GM21367 (cell line): ENCODE data around the gene MYLK.

ENCODE experiments used
- ATAC-seq: cut with Tn5 transposase; IDR thresholded peaks from one replicate; pipeline ENCODE4 v1.9.1; 2021; ENCODE audit not compliant: unreplicated experiment

Gene MYLK

DNA sequence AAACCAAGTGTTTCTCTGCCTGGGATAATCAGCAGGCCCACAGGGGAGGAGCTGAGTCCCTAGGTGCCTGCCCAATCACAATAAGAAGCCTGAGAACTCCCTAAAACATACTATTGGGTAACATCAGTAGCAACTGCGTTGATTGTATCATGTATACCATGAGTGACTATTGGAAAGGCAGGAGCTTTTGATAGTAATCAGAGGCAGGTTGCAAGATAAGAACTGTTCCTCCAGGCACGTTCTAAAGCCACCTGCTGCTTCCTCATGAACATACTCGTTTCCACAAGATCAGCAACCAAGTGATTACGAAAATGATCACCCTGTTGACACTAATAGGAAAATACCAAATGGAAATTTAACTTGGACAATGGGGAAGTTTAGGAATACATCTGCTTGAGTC, 6.7 kb downstream of the MYLK start:
- no peak for ATAC-seq

DNA sequence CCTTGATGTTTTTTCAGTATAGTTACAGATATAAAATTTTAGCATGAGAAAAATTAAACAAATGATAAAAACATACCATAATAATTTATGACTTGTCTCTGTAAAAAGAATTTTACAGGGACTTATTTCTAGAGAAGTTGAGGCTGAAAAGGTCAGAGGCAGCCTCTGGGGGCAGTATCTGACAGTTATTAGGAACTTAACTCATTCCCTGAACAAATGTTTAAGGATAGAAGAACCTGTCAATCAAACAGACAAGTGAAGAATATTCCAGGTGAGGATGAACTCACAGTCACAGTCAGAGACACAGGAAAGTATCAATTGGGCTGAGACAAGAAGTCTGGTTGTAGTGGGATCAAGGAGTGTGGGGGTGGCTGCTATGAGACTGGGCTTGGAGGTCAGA, 7.3 kb downstream of the MYLK start:
- ATAC-seq, result no peak

DNA sequence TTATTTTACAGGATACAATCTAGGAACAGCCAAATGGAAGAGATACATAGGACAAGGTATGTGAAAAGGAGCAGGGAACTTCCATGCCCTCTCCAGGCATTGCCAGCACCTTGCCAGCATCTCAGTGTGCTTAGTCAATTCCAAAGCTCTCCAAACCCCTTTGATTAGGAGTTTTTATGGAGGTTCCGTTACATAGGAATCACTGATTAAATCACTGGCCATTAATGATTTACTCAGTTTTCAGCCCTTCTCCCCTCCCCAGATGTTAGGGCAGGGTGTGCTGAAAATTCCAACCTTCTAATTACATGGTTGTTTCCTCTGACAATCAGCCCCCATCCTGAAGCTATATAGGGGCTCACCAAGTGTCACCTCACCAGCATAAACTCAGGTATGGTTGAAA, 11.5 kb downstream of the MYLK start:
- ATAC-seq, result no peak

DNA sequence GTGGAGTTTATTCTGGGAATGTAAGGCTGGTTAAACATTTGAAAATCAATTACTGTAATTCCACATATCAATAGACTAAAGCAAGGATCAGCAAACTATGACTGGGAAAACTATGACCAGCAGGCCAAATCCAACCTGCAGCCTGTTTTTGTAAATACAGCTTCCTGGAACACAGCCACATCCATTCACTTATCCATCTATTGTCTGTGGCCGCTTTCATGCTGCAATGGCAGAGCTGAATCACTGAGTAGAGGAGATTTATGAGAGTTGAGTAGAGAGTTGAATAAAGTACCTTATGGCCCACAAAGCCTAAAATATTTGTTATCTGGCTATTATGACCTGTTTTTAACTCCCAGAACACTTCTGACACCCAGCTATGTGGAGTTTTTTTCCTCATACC, 12.2 kb downstream of the MYLK start:
- ATAC-seq, result no peak

DNA sequence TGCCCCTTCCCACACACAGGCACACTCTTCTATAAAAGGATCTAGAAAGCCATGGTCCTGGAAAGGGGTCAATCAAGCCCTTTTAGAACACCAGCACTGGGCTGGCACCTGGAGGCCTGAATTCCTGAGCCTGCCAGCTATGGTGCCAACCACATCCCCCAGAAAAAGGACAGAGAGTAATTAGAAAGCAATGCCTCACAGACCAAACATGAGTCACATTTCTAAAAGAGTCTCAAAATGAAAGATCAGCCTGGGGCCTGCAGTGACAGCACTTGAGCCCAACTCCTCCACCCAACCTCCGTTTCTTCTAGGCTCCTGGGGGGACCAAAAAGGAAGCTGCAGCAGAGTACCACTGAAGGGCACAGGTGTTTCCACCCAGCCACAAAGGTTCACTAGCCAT, 14.1 kb downstream of the MYLK start:
- no peak for ATAC-seq

DNA sequence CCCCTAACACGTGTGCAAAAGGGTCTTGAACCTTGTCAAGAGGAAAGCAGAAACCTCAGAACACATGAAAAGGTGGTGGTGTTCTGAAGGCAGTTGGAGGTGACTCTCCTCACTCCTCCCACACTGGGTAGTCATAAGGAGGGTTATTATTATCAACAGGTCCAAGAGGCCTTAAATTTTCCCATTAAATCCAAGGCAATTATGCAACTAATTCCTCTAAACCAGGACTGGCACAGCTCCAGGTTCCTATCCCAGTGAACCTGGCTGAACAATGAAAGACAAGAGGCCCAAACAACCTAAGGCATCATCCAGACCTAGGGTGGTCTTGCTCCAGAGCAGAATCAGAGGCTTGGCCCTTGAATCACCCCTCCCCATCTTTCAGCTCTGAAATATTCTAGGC, 15.0 kb downstream of the MYLK start:
- no peak for ATAC-seq

GRCh38 chr3:123864706-123865105, 19.4 kb downstream of the MYLK start:
- no peak for ATAC-seq

GRCh38 chr3:123862152-123862551, 22.0 kb downstream of the MYLK start:
- ATAC-seq, result no peak

GRCh38 chr3:123861081-123861836, 22.9 kb downstream of the MYLK start:
- no peak for ATAC-seq

DNA sequence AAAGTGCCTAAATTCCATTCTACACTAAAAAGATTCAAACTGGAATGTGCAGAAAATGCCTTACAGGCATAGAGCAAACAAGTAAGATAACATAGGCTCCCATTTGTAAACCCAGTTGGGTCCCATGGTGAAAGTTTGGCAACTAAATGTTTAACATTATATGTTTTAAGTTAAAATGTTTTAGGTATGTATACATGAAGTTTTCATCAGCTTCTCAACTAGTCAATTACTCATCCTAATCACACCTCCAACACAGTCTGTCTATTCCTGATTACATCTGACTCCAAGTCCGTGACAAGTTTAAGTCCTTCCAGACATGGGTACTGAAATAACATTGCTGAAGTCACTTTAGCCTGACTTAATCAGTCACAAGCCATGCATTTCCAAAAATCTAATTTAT, 25.0 kb downstream of the MYLK start:
- ATAC-seq, result no peak

GRCh38 chr3:123854905-123855304, 29.2 kb downstream of the MYLK start:
- no peak for ATAC-seq

- no peak for ATAC-seq
Observed at GRCh38 chr3:123853686-123854372, 30.3 kb downstream of the MYLK start.

- no peak for ATAC-seq
Observed at GRCh38 chr3:123847209-123847608, 36.9 kb downstream of the MYLK start.

DNA sequence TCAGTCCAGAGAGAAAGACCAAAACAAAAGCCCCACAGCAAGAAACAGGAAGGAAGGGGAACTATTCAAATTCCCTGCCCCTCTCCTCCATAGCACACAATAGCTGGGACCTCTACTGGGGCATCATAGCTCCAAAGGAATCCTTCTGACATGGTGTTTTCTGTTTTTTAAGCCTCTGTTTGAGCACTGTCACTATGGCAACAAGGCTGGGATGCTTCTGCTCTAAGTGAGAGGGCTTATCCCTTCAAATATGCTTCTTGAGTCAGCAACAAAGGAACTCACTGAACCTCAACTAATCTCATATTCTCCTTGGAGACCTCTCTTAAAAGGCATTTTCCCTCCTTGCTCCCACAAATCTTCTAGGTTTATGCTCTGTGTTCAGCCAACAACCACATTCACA, 40.5 kb downstream of the MYLK start:
- ATAC-seq, result no peak

DNA sequence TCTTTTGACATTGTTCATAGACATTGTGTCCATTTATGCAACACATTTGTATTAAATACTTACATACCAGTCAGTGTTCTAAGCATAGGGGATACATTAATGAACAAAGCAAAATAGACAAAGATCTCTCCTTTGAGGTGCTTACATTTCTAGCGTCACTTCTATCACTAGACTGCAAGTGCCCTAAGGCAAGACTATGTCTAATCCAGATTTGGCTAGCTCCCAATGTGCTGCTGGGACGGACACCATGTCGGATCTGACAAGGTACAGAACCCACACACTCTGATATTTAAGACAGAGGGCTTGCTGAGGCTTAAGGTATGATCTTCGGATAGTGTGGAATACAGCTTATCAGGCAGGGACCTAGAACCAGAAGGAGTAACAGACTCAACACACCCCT, 41.4 kb downstream of the MYLK start:
- ATAC-seq, result no peak

DNA sequence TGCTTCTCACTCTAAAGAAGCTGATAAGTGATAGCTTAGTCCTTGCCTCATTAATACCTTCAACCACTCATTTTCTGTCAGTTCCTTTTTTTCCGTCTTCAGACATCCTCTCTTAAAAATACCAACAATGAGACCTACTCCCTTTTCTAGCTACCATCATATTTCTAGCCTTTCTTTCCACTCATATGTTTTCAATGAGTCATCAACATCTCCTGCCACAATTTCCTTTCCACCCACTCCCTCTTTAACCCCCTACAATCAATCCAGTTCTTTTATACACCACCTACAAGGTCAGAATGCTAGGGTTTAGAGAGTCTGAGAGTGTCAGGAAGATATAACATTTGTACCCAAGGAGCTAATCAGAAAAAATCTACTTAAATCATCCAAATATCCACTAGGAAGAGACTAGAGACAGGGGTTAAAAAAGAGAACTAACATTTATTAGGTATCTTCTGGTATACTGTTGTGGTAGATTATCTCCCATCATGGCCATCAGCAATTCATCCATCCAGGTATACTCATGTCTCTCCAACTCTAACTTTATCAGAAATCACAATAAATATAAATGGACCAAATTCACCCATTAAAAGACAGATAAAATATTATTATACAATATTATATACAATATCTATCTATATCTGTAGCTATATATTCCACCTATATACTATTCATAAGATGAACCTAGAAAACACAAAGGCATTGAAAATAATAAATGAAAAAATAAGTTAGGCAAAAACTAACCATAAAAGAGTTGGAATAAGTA, 42.5 kb downstream of the MYLK start:
- ATAC-seq, result no peak

DNA sequence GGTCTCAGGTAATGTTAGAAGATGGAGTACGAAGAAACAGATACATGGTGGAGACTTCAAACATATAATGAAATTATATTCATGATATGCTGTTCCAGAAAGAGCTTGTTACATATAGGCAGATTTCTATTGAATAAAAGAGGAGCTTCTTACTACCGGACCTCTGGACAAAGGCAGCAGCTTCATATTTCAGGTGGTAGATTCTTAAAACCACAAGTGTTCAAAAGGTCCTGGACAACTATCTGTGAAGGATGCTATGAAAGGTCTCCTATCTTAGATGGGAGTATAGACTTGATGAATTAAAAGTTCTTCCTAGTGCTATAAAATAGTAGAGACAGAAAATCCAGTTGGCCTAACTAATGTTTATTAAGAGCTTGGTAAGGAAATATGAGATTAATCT, 43.2 kb downstream of the MYLK start:
- ATAC-seq, result no peak

- ATAC-seq, result no peak
Observed at GRCh38 chr3:123837858-123838257, 46.3 kb downstream of the MYLK start.

DNA sequence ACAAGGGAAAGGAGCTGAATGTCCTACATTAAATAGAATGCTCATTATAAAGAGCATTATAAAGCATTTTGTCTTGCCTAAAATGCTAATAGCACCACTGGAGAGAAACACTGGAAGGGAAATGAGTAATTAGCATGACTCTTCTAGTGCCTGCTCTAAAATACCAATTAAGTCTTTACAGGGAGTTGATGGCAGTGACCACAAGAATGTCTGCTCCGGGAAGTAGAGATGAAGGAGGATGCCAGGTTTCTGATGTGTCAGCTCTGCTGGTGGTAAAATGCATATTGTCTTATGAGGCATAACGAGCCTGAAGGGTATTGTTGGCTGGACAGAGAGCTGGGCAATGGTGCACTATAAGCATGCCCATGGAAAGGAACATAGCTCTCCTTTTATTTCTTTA, 49.5 kb downstream of the MYLK start:
- ATAC-seq, result no peak

DNA sequence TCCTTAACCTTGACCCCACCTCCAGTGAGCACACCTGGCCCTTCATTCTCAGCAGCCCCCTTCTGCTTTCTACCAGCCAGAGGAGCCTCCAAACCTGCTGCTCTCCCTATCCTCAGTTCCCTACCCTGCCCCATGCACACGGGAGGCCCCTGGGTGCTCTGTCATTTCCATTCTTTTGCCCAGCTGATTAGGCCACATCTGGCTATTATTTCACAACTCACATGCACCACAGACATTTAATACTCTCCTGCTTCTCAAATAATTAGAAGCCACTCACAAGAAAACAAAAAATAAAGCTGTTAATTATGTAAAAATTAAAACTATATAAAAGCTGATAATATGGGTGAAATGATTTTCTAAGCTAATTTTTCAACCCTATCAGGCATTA, 50.7 kb downstream of the MYLK start:
- no peak for ATAC-seq

DNA sequence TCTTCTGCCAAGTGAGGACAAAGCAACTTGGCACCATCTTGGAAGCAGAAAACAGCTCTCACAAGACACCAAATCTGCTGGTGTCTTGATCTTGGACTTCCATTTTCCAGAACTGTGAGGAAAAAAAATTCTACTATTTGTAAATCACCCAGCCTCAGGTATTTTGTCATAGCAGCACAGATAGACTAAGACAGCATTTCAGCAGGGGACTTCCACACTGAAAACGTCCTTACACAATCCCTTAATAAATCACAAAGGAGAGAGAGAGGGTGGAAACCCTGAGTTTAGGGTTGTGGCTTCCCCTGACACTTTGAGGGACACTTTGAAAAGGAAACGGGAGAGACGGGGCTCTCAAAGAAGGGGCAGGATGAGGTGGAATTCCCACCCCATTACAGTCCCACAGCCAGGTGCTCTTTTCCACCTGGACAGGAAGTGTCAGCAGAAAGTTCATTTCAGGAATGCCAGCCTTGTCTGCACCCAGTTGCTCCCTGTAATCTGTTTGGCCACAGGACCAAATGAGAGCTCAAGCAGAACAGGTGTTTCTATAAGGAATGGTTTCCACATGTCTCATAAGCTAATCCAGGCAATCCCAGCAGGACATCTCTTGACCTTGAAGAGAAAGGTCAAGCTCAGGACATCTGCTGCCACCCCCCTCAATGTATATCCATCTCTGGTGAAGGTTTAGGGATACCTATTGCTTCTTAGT, 51.3 kb downstream of the MYLK start:
- no peak for ATAC-seq

DNA sequence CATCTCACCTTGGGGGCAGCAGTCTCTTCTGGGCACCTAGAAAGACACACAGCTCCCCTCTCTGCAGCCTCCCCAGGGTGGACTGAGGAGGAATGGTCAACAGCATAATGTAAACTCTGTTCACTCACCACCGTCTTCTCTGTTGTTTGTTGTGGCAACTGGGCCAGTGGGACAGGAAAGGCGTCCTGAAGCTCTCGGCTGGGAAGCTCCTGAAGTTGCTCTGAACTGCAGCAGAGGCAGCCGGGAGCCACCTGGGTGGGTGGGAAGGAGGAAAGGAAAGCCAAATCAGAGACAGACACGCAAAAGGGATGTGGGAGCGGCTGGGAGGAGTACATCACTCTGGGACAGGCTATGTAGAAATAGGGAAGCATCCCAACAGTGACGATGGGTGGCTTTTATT, 52.7 kb downstream of the MYLK start:
- ATAC-seq, result no peak
